IPS DF 19.7 (cell line): Measurements from ENCODE around the gene FGF18.
"Not testable (repeated sequence)": the region's sequence is repeated elsewhere in the genome, so short reads cannot be mapped to it uniquely, and the experiment has no call there.

Experiments used
- DNase-seq: peaks from one replicate; pipeline ENCODE4 v3.0.0-alpha.2; 2013; ENCODE audit warnings: low read depth, low spot score

FGF18 gene

GRCh38 chr5:171400169-171400568, 19.3 kb upstream of the FGF18 start:
- no peak for DNase-seq

- no peak for DNase-seq
Measured at GRCh38 chr5:171401167-171401947, 18.1 kb upstream of the FGF18 start.

GRCh38 chr5:171402751-171403150, 16.7 kb upstream of the FGF18 start:
- DNase-seq: not testable (repeated sequence)

GRCh38 chr5:171405615-171406014, 13.8 kb upstream of the FGF18 start:
- DNase-seq: no peak

- no peak for DNase-seq
Measured at GRCh38 chr5:171407234-171407633, 12.2 kb upstream of the FGF18 start.

- DNase-seq: no peak
Measured at GRCh38 chr5:171409164-171410136, 10.0 kb upstream of the FGF18 start.

- no peak for DNase-seq
Measured at GRCh38 chr5:171410181-171410580, 9.3 kb upstream of the FGF18 start.

GRCh38 chr5:171412186-171412585, 7.3 kb upstream of the FGF18 start:
- DNase-seq: no peak

- DNase-seq: no peak
Measured at GRCh38 chr5:171413153-171413910, 6.1 kb upstream of the FGF18 start.

GRCh38 chr5:171413993-171414392, 5.5 kb upstream of the FGF18 start:
- DNase-seq: not testable (repeated sequence)

GRCh38 chr5:171415115-171415730, 4.2 kb upstream of the FGF18 start:
- DNase-seq: no peak

- no peak for DNase-seq
Measured at GRCh38 chr5:171416160-171417049, 3.0 kb upstream of the FGF18 start.

GRCh38 chr5:171418316-171418981, 998 bp upstream of the FGF18 start:
- peak; percentile 48 for DNase-seq

GRCh38 chr5:171419688-171420430, 412 bp downstream of the FGF18 start:
- DNase-seq: no peak

GRCh38 chr5:171420431-171421241, 1.2 kb downstream of the FGF18 start:
- DNase-seq: no peak

- DNase-seq: no peak
Measured at GRCh38 chr5:171421331-171422262, 2.1 kb downstream of the FGF18 start.

- DNase-seq: no peak
Measured at GRCh38 chr5:171422495-171422894, 3.0 kb downstream of the FGF18 start.
